GM04504 (cell line): Measurements from ENCODE around the gene SCUBE1.
A peak's percentile ranks its signal among the peaks of the same experiment; 100 is the strongest.
"Not testable (repeated sequence)": the region's sequence is repeated elsewhere in the genome, so short reads cannot be mapped to it uniquely, and the experiment has no call there.

Experiments
- DNase-seq: peaks from one replicate; pipeline ENCODE4 v3.0.0-alpha.2; 2012; ENCODE audit warnings: low read depth

The SCUBE1 gene

GRCh38 chr22:43356881-43357280 lies 13.7 kb upstream of the SCUBE1 start:
- no peak for DNase-seq

- not testable (repeated sequence) for DNase-seq
These were observed 12.5 kb upstream of the SCUBE1 start for GRCh38 chr22:43355688-43356087.

- no peak for DNase-seq
These were observed 8.8 kb upstream of the SCUBE1 start for GRCh38 chr22:43351966-43352345.

- no peak for DNase-seq
These were observed 6.5 kb upstream of the SCUBE1 start for GRCh38 chr22:43349636-43350035.

- peak; percentile 7 for DNase-seq
These were observed 3.4 kb upstream of the SCUBE1 start for GRCh38 chr22:43346521-43346929.

GRCh38 chr22:43345761-43346301 lies 2.7 kb upstream of the SCUBE1 start:
- no peak for DNase-seq

GRCh38 chr22:43345356-43345755 lies 2.2 kb upstream of the SCUBE1 start:
- no peak for DNase-seq

- DNase-seq = no peak
These were observed 1.3 kb upstream of the SCUBE1 start for GRCh38 chr22:43344520-43344787.

- DNase-seq = no peak
These were observed 723 bp upstream of the SCUBE1 start for GRCh38 chr22:43343670-43344519.

GRCh38 chr22:43342347-43343261 lies 568 bp downstream of the SCUBE1 start:
- DNase-seq = no peak

- DNase-seq = no peak
These were observed 1.6 kb downstream of the SCUBE1 start for GRCh38 chr22:43341565-43341964.

GRCh38 chr22:43338766-43339345 lies 4.3 kb downstream of the SCUBE1 start:
- DNase-seq = no peak

- DNase-seq = no peak
These were observed 5.2 kb downstream of the SCUBE1 start for GRCh38 chr22:43337946-43338345.

- no peak for DNase-seq
These were observed 5.8 kb downstream of the SCUBE1 start for GRCh38 chr22:43337385-43337784.

- no peak for DNase-seq
These were observed 8.8 kb downstream of the SCUBE1 start for GRCh38 chr22:43334378-43334777.

GRCh38 chr22:43333978-43334377 lies 9.2 kb downstream of the SCUBE1 start:
- no peak for DNase-seq

GRCh38 chr22:43333156-43333555 lies 10.0 kb downstream of the SCUBE1 start:
- no peak for DNase-seq

- no peak for DNase-seq
These were observed 11.5 kb downstream of the SCUBE1 start for GRCh38 chr22:43331698-43332097.

GRCh38 chr22:43331069-43331451 lies 12.1 kb downstream of the SCUBE1 start:
- DNase-seq = no peak

GRCh38 chr22:43330178-43331068 lies 12.7 kb downstream of the SCUBE1 start:
- DNase-seq = no peak

- no peak for DNase-seq
These were observed 14.1 kb downstream of the SCUBE1 start for GRCh38 chr22:43329061-43329460.

GRCh38 chr22:43327157-43327438 lies 16.1 kb downstream of the SCUBE1 start:
- DNase-seq = no peak
